Measurements from ENCODE around the gene SYCP2L. TPM values are rescaled to one million over a fixed set of nuclear protein-coding genes. Genes with fewer than 3 reads are reported as not detected.

Gene SYCP2L
- polyA plus RNA-seq, 1 of the 3 experiments (the other 2 are of a cell fraction): 0.82 TPM

- Histone ChIP-seq H3K4me2 (peak overlapping the region; percentile 43), H3K4me1 (ENCODE audit: control insufficient read depth in 1 of 2, insufficient read depth in 2 of 2, low read depth in 1 of 2, low read length in 1 of 2) (peaks cover 6 to 11% of the 10 kb centered on the region in 2 experiments; a peak in 3 of 4 replicates), H3K27ac (ENCODE audit: low read depth in 2 of 2, low read length in 1 of 2) (no peak overlapping the region), H3K4me3 (ENCODE audit: low read depth in 2 of 2, low read length in 1 of 2) (no peak overlapping the region), H3F3A (replicated peaks; ENCODE audit: insufficient read depth) (peaks cover 3% of the 10 kb centered on the region), H3K36me3 (replicated peaks in 1 of 2; ENCODE audit: control insufficient read depth in 1 of 2, insufficient read depth in 2 of 2, low read length in 1 of 2) (no peaks in the 10 kb centered on the region), H3K9me3 (no peaks in the 10 kb centered on the region), H3K9me2 (no peaks in the 10 kb centered on the region), H3K79me2 (ENCODE audit: insufficient read depth) (no peaks in the 10 kb centered on the region), H4K20me1 (ENCODE audit: insufficient read depth) (no peaks in the 10 kb centered on the region), H3K9ac (no peak overlapping the region), H2AFZ (ENCODE audit: low read depth) (peak overlapping the region; percentile 31; the same call in 1 of the 2 replicates), H3K27me3 (ENCODE audit: insufficient read depth) (no peaks in the 10 kb centered on the region)
- 58% methylated on average over 6 of the region's 6 CpGs for WGBS (ENCODE audit: low lambda C conversion rate)
- no peak for DNase-seq
- TF ChIP-seq, protein P1, sequence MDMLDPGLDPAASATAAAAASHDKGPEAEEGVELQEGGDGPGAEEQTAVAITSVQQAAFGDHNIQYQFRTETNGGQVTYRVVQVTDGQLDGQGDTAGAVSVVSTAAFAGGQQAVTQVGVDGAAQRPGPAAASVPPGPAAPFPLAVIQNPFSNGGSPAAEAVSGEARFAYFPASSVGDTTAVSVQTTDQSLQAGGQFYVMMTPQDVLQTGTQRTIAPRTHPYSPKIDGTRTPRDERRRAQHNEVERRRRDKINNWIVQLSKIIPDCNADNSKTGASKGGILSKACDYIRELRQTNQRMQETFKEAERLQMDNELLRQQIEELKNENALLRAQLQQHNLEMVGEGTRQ (IDR thresholded peaks at IDR 0.05; ENCODE audit: borderline replicate concordance, low read depth, low read length): no peak
- TF ChIP-seq FOXJ3 (CRISPR knock-in tag; IDR thresholded peaks at IDR 0.05) (no peak), MXI1 (IDR thresholded peaks at IDR 0.05; ENCODE audit: low read depth, low read length) (no peak), TEAD4 (IDR thresholded peaks at IDR 0.05; ENCODE audit: borderline replicate concordance, insufficient read depth) (0 out of 2 replicates have a peak, but pooled peaks have one; percentile 31), GABPA (IDR thresholded peaks at IDR 0.05; ENCODE audit: low read depth) (no peak), RXRA (IDR thresholded peaks at IDR 0.05; ENCODE audit: borderline replicate concordance, low read depth) (no peak), ELF1 (IDR thresholded peaks at IDR 0.05) (no peak), CHD2 (IDR thresholded peaks at IDR 0.05; ENCODE audit: low read length, partially characterized antibody) (no peak), JUND (IDR thresholded peaks at IDR 0.05) (0 out of 2 replicates have a peak, but pooled peaks have one; percentile 12), MAX (IDR thresholded peaks at IDR 0.05; ENCODE audit: low read depth) (0 out of 2 replicates have a peak, but pooled peaks have one; percentile 16), RCOR1 (IDR thresholded peaks at IDR 0.05; ENCODE audit: low read length) (no peak), FOSL2 (IDR thresholded peaks at IDR 0.05; ENCODE audit: borderline replicate concordance, low read depth) (no peak), MEF2A (IDR thresholded peaks at IDR 0.05; ENCODE audit: borderline replicate concordance, low read depth) (no peak), NRF1 (IDR thresholded peaks at IDR 0.05; ENCODE audit: low read depth, low read length) (no peak), FOXM1 (IDR thresholded peaks at IDR 0.05; ENCODE audit: low read depth) (no peak), REST (IDR thresholded peaks at IDR 0.05; ENCODE audit: low read depth, low read length) (no peak), USF1 (IDR thresholded peaks at IDR 0.05; ENCODE audit: borderline replicate concordance, low read depth) (no peak), CTCF (IDR thresholded peaks at IDR 0.05) (no peak), POLR2AphosphoS5 (IDR thresholded peaks at IDR 0.05; ENCODE audit: low read depth, low read length) (no peak)
- TF ChIP-seq, protein P2, sequence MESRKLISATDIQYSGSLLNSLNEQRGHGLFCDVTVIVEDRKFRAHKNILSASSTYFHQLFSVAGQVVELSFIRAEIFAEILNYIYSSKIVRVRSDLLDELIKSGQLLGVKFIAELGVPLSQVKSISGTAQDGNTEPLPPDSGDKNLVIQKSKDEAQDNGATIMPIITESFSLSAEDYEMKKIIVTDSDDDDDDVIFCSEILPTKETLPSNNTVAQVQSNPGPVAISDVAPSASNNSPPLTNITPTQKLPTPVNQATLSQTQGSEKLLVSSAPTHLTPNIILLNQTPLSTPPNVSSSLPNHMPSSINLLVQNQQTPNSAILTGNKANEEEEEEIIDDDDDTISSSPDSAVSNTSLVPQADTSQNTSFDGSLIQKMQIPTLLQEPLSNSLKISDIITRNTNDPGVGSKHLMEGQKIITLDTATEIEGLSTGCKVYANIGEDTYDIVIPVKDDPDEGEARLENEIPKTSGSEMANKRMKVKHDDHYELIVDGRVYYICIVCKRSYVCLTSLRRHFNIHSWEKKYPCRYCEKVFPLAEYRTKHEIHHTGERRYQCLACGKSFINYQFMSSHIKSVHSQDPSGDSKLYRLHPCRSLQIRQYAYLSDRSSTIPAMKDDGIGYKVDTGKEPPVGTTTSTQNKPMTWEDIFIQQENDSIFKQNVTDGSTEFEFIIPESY (IDR thresholded peaks at IDR 0.05; ENCODE audit: borderline replicate concordance, low read depth): no peak
- TF ChIP-seq, protein P3, sequence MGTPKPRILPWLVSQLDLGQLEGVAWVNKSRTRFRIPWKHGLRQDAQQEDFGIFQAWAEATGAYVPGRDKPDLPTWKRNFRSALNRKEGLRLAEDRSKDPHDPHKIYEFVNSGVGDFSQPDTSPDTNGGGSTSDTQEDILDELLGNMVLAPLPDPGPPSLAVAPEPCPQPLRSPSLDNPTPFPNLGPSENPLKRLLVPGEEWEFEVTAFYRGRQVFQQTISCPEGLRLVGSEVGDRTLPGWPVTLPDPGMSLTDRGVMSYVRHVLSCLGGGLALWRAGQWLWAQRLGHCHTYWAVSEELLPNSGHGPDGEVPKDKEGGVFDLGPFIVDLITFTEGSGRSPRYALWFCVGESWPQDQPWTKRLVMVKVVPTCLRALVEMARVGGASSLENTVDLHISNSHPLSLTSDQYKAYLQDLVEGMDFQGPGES (IDR thresholded peaks at IDR 0.05; ENCODE audit: low read depth, low read length): no peak
- TF ChIP-seq, protein P4, sequence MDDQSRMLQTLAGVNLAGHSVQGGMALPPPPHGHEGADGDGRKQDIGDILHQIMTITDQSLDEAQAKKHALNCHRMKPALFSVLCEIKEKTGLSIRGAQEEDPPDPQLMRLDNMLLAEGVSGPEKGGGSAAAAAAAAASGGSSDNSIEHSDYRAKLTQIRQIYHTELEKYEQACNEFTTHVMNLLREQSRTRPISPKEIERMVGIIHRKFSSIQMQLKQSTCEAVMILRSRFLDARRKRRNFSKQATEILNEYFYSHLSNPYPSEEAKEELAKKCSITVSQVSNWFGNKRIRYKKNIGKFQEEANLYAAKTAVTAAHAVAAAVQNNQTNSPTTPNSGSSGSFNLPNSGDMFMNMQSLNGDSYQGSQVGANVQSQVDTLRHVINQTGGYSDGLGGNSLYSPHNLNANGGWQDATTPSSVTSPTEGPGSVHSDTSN (IDR thresholded peaks at IDR 0.05): no peak
- CTCF ChIA-PET: no interaction called here
- POLR2A ChIA-PET: no interaction called here
Measured at GRCh38 chr6:11009353-11009752, 122.5 kb downstream of the SYCP2L start.

All from SK-N-SH (cell line).